Upper lobe of left lung (tissue), 6 donors: Measurements from ENCODE around the gene SLC25A20. TPM values are rescaled to one million over a fixed set of nuclear protein-coding genes. Genes with fewer than 3 reads are reported as not detected.
"Not testable (repeated sequence)": the region's sequence is repeated elsewhere in the genome, so short reads cannot be mapped to it uniquely, and the experiment has no call there.

Experiments used
- ATAC-seq, 2 donors: fragments of 200-7000 bp; cut with Tn5 transposase; one replicate each; pipeline ENCODE4 v1.9.1; 2022; ENCODE audit warnings: mild to moderate bottlenecking in 2 of 2, moderate library complexity in 2 of 2; ENCODE audit not compliant: low FRiP score in 2 of 2
- DNase-seq, 2 donors: peaks; one replicate each; pipeline ENCODE4 v3.0.0-alpha.2; 2019 to 2020
- H3K27ac ChIP-seq, 4 donors: fragments of 200-600 bp; sonication (generic); one replicate each; pipeline ENCODE4 v1.5.1; 2016 to 2019
- H3K27me3 ChIP-seq, 4 donors: fragments of 200-600 bp; sonication (generic); one replicate each; pipeline ENCODE4 v1.5.1; 2017 to 2019
- H3K36me3 ChIP-seq, 4 donors: fragments of 200-600 bp; sonication (generic); one replicate each; pipeline ENCODE4 v1.5.1; 2016 to 2019
- H3K4me1 ChIP-seq, 4 donors: fragments of 200-600 bp; sonication (generic); one replicate each; pipeline ENCODE4 v1.5.1; 2018 to 2019
- H3K4me3 ChIP-seq, 4 donors: fragments of 200-600 bp; sonication (generic); one replicate each; pipeline ENCODE4 v1.5.1; 2017 to 2019; ENCODE audit warnings: mild to moderate bottlenecking in 2 of 4, moderate library complexity in 1 of 4
- H3K9me3 ChIP-seq, 4 donors: fragments of 200-600 bp; sonication (generic); one replicate each; pipeline ENCODE4 v1.5.1; 2018 to 2019
- EP300 ChIP-seq, 4 donors: sonication (generic); formaldehyde crosslinking; IDR thresholded peaks; one replicate each; pipeline ENCODE4 v1.5.1; 2017; ENCODE audit warnings: antibody characterized with exemption in 4 of 4, control low read depth in 2 of 4
- POLR2A ChIP-seq, 4 donors: fragments of 450-650 bp; IDR thresholded peaks; one replicate each; pipeline ENCODE4 v1.5.1; 2016 to 2017; ENCODE audit warnings: antibody characterized with exemption in 4 of 4, mild to moderate bottlenecking in 2 of 4
- POLR2AphosphoS5 ChIP-seq, 2 donors: sonication (generic); formaldehyde crosslinking; IDR thresholded peaks; one replicate each; pipeline ENCODE4 v1.5.1; 2017; ENCODE audit warnings: antibody characterized with exemption in 2 of 2
- WGBS, 2 donors: methylation state at CpG; one replicate each; pipeline ENCODE4 v1.1.5; 2017 to 2018; 5-methylcytosine and 5-hydroxymethylcytosine counted together
- total RNA-seq, 6 donors: library from RNA; depleted of rRNA in 4 of 6; stranded (reverse); fragments of >200 nt in 4 of 6; gene quantifications; one replicate each; pipeline versions ENCODE4 v1.1.0 to v1.2.1, GENCODE V29; 2016 to 2021
- TF ChIP-seq, protein P1 (sequence below), 6 experiments: fragments of 450-650 bp in 4 of 6; fragments of 200-600 bp in 2 of 6; sonication (generic) in 2 of 6; IDR thresholded peaks; one replicate each; pipeline ENCODE4 v1.5.1; 2016 to 2019; ENCODE audit warnings: antibody characterized with exemption in 6 of 6
- donor health status: DM: no; HTN: no; CAD: no; lungs with moderate emphysema.
- donor health status: DM: no; HTN: yes; CAD: no; lungs with severe emphysema.

SLC25A20 gene
- total RNA-seq, 6 donors from 2014 or later, result 15.1 to 32.7 (median 19.2) TPM

DNA sequence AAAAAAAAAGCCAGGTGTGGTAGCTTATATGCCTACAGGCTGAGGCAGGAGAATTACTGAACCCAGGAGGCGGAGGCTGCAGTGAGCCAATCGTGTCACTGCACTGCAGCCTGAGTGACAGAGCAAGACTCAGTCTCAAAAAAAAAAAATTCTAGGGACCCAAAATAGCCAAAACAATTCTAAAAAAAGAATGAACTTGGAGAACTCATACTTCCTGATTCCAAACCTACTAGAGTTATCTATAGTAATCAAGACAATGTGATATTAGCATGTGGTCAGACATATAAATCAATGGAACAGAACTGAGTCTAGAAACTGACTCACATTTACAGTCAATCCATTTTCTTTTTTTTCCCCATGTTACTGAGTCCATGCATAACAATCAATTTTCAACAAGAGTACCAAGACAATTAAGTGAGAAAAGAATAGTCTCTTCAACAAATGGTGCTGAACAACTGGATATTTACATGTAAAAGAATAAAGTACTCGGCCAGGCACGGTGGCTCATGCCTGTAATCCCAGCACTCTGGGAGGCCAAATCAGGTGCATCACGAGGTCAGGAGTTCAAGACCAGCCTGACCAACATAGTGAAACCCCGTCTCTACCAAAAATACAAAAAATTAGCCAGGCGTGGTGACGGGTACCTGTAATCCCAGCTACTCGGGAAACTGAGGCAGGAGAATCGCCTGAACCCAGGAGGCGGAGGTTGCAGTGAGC lies 62.9 kb downstream of the SLC25A20 start:
- Histone ChIP-seq H3K9me3 (no peaks in the 10 kb centered on the region), H3K36me3 (peaks cover 0 to 11% (median 4%) of the 10 kb centered on the region in 4 donors), H3K27ac (no peak overlapping the region), H3K4me3 (no peak overlapping the region), H3K27me3 (no peaks in the 10 kb centered on the region), H3K4me1 (peaks cover 0 to 9% (median 0%) of the 10 kb centered on the region in 4 donors)
- TF ChIP-seq EP300 (IDR thresholded peaks at IDR 0.05) (no peak), POLR2AphosphoS5 (IDR thresholded peaks at IDR 0.05) (no peak), POLR2A (IDR thresholded peaks at IDR 0.05) (no peak)
- TF ChIP-seq, protein P1, sequence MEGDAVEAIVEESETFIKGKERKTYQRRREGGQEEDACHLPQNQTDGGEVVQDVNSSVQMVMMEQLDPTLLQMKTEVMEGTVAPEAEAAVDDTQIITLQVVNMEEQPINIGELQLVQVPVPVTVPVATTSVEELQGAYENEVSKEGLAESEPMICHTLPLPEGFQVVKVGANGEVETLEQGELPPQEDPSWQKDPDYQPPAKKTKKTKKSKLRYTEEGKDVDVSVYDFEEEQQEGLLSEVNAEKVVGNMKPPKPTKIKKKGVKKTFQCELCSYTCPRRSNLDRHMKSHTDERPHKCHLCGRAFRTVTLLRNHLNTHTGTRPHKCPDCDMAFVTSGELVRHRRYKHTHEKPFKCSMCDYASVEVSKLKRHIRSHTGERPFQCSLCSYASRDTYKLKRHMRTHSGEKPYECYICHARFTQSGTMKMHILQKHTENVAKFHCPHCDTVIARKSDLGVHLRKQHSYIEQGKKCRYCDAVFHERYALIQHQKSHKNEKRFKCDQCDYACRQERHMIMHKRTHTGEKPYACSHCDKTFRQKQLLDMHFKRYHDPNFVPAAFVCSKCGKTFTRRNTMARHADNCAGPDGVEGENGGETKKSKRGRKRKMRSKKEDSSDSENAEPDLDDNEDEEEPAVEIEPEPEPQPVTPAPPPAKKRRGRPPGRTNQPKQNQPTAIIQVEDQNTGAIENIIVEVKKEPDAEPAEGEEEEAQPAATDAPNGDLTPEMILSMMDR (IDR thresholded peaks at IDR 0.05), result no peak
- WGBS, 2 donors, result 88 to 95% methylated on average over 11 of the region's 11 CpGs
- ATAC-seq (no peak), DNase-seq (no peak)

DNA sequence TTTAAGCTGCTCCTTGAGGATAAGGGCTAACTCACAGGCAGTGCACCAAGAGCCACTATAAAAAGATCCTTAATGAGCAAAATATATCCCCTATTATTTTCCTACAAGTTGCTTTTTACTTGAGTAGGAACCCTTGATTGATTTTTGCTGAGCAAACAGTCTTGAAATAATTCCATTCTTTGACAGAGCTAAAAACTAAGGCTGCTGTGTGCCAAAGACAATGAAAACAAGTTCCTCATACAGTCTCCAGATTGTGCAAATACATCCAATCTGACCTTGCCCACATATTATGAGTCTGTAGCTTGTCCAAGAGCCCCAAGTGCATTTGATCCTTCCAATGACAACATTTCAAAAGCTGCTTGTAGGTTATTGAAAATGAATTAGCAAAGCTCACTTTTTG lies 66.0 kb downstream of the SLC25A20 start:
- Histone ChIP-seq H3K4me3 (no peak overlapping the region), H3K4me1 (peaks cover 0 to 9% (median 0%) of the 10 kb centered on the region in 4 donors), H3K36me3 (peaks cover 0 to 4% (median under 1%) of the 10 kb centered on the region in 4 donors), H3K9me3 (no peaks in the 10 kb centered on the region), H3K27ac (no peak overlapping the region), H3K27me3 (no peaks in the 10 kb centered on the region)
- ATAC-seq (no peak), DNase-seq (no peak)
- TF ChIP-seq POLR2AphosphoS5 (IDR thresholded peaks at IDR 0.05), result no peak
- TF ChIP-seq EP300 (IDR thresholded peaks at IDR 0.05), result no peak

DNA sequence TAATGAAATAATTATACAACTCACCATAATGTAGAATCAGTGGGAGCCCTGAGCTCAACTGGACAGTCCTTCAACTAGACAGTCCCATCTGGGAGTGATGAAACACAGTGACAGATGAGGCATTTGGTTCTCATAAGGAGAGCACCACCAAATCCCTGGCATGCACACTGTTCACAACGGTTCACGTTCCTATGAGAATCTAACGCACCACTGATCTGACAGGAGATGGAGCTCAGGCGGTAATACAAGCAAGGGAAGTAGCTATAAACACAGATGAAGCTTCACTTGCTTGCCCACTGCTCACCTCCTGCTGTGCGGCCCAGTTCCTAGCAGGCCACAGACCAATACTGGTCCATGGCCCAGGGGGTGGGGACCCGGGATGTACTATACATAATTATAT lies 68.0 kb downstream of the SLC25A20 start:
- no peak for ATAC-seq

DNA sequence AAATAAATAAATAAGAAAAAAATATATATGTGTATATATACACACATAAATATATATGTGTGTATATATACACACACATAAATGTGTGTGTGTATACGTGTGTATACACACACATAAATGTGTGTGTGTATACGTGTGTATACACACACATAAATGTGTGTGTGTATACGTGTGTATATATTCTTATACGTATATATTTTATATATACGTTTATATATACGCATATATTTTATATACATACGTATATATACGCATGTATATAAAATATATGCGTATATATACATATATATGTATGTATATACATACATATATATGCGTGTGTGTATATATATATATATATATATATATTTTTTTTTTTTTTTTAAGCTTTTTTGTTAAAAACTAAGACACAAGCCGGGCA lies 69.2 kb downstream of the SLC25A20 start:
- 94 to 95% methylated on average over 11 of the region's 11 CpGs for WGBS, 2 donors
- ATAC-seq, result not testable (repeated sequence)

More for the DNA sequence above, 68.0 kb downstream of the SLC25A20 start:
- no peaks in the 10 kb centered on the region for H3K27me3 ChIP-seq
- TF ChIP-seq POLR2A (IDR thresholded peaks at IDR 0.05) (no peak), EP300 (IDR thresholded peaks at IDR 0.05) (no peak), POLR2AphosphoS5 (IDR thresholded peaks at IDR 0.05) (no peak)
- TF ChIP-seq, protein P1 (IDR thresholded peaks at IDR 0.05), result no peak
- 89 to 91% methylated on average over 6 of the region's 6 CpGs for WGBS, 2 donors
- no peak overlapping the region for H3K27ac ChIP-seq
- H3K36me3 ChIP-seq, result no peaks in the 10 kb centered on the region
- no peaks in the 10 kb centered on the region for H3K9me3 ChIP-seq
- H3K4me3 ChIP-seq, result no peak overlapping the region
- H3K4me1 ChIP-seq, result peaks cover 0 to 9% (median 0%) of the 10 kb centered on the region in 4 donors
- no peak for DNase-seq

DNA sequence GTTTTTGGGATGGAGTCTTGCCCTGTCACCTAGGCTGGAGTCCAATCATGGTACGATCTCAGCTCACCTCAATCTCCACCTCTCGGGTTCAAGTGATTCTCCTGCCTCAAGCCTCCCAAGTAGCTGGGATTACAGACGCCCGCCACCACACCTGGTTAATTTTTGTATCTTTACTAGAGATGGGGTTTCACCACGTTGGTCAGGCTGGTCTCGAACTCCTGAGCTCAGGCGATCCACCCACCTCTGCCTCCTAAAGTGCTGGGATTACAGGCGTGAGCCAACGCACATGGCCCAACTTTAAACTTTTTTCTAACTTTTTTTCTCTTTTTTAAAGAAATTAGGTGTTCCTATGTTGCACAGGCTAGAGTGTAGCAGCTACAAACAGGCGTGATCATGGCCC lies 70.8 kb downstream of the SLC25A20 start:
- not testable (repeated sequence) for H3K4me3 ChIP-seq, ATAC-seq, DNase-seq, H3K36me3 ChIP-seq, H3K27me3 ChIP-seq, H3K9me3 ChIP-seq, H3K27ac ChIP-seq, H3K4me1 ChIP-seq
- WGBS, 2 donors, result 95 to 96% methylated on average over 10 of the region's 10 CpGs

More for the DNA sequence above, 69.2 kb downstream of the SLC25A20 start:
- H3K4me3 ChIP-seq, H3K36me3 ChIP-seq, H3K4me1 ChIP-seq, H3K27ac ChIP-seq, H3K9me3 ChIP-seq, H3K27me3 ChIP-seq, DNase-seq: not testable (repeated sequence)

DNA sequence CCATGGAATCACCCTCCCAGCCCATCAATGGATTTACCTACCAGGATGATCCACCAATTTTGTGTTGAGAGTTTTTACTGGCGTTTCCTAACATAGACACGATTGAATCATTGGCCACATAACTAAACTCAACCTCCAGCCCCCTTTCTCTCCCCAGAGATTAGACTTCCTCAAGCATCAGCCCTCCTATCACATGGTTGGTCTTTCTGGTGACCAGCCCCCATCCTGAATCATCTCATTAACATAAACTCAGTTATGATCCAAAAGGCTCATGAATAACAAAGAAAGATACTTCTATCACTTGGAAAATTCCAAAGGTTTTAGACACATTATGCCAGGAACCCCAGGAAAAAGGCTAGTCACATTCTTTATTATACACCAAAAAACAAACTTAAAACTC lies 72.2 kb downstream of the SLC25A20 start:
- Histone ChIP-seq H3K27ac (no peak overlapping the region), H3K27me3 (no peaks in the 10 kb centered on the region), H3K9me3 (no peaks in the 10 kb centered on the region), H3K4me1 (no peaks in the 10 kb centered on the region), H3K36me3 (no peaks in the 10 kb centered on the region), H3K4me3 (no peak overlapping the region)
- TF ChIP-seq POLR2A (IDR thresholded peaks at IDR 0.05) (no peak), POLR2AphosphoS5 (IDR thresholded peaks at IDR 0.05) (no peak), EP300 (IDR thresholded peaks at IDR 0.05) (no peak)
- TF ChIP-seq, protein P1 (IDR thresholded peaks at IDR 0.05), result no peak
- no peak for DNase-seq
- ATAC-seq, result peak in 1 of 2 donors; percentile 52
- 63 to 85% methylated on average over 2 of the region's 2 CpGs for WGBS, 2 donors
